HTERT RPE-1 (cell line): ENCODE measurements around the gene BCL7C.
"Not testable (repeated sequence)": the region's sequence is repeated elsewhere in the genome, so short reads cannot be mapped to it uniquely, and the experiment has no call there.

ENCODE experiments used
- in situ Hi-C: fragments of 300-500 bp; cut with MboI; formaldehyde crosslinking; loops from 4 replicates; pipeline ENCODE4 v1.14.3; 2020; ENCODE audit warnings: low sequenced_read_pairs

The BCL7C gene

DNA sequence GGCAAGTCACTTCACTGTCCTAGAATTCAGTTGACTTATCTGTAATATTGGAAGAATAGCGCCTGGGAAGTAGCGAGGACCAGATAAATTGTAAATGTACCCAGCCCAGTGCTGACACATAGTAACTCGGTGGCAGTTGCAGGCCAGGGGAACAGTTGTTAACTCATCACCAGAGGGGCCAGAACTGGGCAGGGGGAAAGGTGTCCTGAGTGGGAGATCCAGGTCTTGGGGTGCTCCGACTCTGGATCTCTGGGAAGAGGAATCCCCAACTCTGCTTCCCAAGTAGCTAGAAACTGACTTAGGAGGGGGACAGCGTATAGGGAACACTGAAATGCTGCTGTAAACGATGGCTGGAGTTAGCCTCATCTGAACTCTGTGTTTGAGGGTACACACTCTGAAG, 23.0 kb downstream of the BCL7C start:
- in situ Hi-C loops = no loop called here

DNA sequence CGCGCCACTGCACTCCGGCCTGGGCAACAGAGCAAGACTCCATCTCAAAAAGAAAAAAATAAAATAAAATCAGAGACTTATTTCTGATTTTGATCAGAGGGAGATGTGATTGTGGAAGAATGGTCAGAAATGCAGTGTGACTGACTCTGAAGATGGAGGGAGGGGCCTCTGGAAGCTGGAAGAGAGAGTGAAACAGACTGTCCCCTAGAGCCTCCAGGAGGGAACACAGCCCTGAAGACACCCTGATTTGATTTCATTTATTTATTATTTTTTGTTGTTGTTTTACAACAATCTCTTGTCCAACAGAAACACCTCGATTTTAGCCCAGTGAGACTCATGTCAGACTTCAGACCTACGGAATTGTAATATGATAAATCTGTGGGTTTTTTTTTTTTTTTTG, 26.1 kb downstream of the BCL7C start:
- in situ Hi-C loops = no loop called here

DNA sequence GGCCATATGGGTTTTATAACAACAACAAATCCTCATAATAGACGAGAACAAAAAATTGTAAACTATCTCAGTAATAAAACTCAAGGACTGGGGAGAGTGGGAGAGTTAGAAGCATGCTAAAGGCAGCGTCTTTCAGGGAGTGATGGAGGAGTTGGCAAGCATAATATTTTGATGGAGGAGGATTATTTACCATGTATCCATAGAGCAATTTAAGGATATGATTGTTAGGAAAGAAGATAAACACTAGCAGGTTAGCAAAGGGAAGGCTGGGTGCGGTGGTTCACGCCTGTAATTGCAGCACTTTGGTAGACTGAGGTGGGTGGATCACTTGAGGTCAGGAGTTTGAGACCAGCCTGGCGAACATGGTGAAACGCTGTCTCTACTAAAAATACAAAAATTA, 27.8 kb downstream of the BCL7C start:
- in situ Hi-C loops = no loop called here

DNA sequence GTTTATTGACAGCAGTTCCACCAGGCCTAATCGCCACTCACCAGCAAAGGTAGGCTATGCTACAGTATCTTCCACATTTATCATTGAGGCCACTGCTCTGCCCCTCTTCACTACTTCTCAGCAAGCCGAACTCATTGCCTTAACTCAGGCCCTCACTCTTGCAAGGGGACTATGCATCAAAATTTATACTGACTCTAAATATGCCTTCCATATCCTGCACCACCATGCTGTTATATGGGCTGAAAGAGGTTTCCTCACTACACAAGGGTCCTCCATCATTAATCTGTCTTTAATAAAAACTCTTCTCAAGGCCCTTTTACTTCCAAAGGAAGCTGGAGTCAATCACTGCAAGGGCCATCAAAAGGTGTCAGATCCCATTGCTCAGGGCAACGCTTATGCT, 30.7 kb downstream of the BCL7C start:
- in situ Hi-C loops = not testable (repeated sequence)

DNA sequence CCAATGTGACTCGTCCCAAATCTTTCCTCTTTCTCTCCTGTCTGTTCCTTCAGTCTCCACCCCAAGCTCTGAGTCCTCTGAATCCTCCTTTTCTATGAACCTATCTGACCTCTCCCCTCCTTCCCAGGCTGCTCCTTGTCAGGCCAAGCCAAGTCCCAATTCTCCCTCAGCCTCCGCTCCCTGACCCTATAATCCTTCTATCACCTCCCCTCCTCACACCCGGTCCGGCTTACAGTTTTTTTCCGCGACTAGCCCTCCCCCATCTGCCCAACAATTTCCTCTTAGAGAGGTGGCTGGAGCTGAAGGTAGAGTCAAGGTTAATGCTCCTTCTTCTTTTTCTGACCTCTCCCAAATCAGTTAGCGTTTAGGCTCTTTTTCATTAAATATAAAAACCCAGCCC, 33.1 kb downstream of the BCL7C start:
- in situ Hi-C loops = not testable (repeated sequence)

DNA sequence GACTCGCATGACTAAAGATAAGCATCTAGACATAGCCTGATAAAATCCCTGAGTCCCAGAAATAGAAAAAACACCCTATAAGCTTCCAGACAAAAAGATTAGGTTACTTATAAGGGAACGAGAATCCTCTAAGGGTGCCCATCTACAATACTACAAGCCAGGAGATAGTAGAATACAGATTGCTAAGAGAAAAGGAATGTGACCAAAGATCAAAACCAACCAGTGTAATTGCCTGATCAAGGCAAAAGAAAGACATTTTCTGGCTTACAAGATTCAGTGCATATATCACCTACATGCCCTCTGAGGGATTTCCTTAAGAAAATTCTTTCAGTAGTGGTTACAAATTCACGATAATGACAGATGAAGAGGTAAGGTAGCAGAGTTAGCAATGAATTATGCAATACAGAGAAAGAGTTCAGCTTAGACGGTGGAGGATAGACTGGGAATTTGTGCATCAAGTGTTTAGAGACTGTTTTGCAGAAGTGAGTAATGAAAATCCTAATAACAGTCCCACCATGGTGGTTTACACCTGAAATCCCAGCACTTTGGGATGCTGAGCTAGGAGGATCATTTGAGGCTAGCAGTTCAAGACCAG, 35.0 kb downstream of the BCL7C start:
- in situ Hi-C loops = no loop called here

DNA sequence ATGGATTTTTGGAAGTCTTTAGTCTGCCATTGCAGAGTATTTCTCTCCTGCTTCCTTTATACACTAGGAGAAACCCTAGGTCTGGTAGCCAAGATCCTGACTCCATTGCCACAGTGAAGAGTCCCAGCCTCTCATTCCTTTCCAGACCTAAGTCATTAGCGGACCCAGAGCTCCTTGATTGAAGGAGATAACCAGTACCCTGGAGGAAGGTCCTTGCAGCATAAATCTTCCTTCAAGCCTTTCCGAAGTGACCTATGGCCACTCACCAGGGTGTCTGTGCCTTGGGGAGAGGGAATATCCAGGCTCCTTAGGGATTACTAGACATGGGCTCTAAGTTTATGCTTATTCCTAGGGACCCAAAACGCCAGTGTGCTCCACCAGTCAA, 35.8 kb downstream of the BCL7C start:
- in situ Hi-C loops = no loop called here

DNA sequence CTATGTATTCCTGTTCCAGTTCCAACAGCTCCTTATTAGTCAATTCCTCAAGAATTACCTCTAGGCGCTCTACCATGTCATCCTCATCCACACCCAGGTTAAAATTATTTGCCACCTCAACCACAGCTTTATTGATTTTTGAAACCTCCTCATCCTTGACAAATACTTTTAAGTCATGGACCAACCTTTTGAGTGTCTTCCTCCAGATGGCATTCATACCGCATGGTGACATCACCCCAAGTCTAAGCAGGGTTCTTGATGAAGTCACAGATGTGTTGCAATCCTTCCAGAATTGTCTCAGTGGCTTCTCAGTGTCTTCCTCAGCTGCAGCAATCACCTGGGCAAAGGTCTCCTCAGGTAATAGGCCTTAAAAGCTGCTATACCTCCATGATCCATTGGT, 40.1 kb downstream of the BCL7C start:
- in situ Hi-C loops = no loop called here

DNA sequence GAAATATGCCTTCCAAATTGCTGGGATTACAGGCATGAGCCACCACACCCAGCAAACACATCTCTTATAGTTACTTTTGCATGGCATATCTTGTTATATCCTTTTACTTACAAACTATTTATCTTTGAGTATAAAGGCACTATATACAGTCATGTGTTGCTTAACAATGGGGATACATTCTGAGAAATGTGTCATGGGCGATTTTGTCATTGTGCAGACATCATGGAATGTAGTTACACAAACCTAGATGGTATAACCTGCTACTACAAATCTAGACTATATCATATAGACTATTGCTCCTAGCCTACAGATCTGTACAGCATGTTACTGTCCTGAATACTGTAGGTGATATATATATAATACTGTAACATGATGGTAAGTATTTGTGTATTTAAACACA, 43.6 kb downstream of the BCL7C start:
- in situ Hi-C loops = no loop called here

DNA sequence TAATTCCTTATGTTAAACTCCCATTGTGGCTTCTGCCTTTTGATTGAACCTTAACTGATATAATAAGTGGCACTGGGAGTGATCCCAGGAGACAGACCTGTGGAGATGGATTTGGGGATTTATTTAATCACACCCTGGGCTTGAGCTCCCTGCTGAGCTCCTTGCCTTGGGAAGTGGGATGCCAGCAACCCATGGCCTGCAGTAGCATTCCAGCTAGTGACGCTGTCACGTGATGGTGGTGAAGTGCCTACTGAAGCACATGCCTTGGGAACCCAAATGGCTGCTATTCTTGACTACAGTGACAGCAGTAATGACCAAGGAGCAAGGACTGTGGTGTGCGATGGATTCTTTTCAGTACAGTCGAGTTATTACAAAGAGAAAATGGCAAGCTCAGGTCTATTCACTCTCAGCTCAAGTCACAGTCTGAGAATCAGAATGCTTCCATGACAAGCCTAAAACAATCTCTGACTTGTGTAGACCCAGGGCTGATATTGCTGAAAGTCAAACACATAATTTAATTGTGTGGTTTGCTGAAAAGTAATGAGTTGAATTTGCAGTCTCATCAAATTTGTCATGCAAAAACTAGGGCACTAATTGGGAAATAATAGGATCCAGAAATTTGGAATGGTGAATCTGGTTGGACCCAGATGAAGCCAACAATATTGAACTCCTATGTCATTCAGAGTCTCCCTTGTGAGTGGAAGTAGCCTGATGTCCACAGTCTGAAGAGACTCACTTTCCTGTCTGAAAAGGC, 47.1 kb downstream of the BCL7C start:
- in situ Hi-C loops = no loop called here

DNA sequence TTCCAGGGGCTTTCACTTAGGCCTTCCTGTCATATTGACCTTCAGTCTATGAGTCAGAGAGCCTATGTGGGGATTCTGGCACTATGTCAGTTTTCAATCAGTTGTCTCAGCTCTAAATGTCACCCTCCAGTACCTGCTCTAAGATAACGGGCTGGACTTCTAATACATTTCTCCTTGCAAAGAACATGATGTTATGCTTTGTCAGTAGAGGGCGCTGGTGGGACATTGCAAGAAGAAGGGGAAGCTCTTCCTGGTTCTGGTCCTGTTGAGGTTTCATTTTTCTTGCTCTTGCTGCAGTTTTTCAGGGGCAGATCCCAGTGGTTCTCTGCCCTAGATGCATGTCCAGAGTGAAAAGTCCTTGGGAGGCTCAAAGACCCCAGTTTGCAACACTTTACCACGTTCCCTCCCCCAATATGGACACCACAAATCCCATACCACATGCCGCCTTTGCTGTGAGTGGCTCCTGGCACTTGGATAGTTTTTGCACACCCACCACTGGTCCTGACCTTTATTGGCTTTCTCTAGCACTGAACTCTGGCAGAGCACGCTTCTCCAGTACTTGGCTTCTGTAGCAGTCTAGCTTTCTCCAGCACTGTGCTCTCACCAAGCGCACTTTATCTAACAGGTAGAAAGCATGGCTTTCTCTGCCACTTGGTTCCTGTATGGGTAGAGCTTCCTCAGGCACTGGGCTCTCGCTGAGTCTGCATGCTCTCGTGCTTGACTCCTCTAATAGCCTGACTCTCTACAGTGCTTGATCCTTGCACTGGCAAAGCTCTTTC, 49.0 kb downstream of the BCL7C start:
- in situ Hi-C loops = no loop called here

DNA sequence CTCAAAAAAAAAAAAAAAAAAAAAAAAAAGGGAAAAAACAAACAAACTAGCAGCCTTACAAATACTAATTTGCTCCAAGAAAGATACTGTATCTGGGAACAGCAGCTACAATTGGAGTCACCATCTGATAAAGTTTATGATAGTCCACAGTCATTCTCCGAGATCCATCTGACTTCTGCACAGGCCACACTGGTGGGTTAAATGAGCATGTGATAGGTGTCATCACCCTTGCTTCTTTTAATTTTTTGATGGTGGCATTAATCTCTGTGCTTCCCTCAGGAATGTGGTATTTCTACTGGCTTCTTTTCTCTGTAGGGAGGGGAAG, 49.6 kb downstream of the BCL7C start:
- in situ Hi-C loops = no loop called here

DNA sequence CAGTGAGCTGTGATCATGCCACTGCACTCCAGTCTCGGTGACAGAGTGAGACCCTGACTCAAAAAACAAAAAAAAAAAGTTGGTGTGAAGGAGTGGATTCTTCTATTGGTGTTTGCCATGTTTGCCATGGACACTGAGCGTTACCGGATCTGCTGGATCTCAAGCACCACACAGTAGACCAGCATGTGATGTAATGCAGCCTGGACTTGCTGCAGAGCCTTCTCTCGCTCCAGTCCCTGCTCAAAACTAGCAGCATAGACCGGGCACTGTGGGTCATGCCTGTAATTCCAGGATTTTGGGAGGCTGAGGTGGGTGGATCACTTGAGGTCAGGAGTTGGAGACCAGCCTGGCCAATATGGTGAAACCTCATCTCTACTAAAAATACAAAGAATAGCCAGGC, 50.4 kb downstream of the BCL7C start:
- in situ Hi-C loops = no loop called here

DNA sequence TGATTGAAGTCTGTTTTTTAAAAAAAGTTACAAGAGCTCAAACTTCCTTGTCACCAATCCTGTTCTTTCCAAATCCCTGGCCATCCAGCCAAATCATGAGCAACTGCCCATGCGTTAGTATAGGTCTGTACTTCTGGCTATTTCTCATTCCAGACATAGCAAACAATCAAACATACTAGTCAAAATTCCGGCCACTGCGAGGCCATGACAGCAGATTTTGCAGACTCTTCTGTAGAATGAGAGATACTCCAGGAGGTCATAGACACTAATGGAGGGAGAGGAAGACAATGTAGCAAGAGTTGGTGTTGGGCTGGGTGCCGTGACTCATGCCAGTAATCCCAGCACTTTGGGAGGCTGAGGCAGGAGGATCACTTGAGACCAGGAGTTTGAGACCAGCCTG, 50.9 kb downstream of the BCL7C start:
- in situ Hi-C loops = no loop called here

DNA sequence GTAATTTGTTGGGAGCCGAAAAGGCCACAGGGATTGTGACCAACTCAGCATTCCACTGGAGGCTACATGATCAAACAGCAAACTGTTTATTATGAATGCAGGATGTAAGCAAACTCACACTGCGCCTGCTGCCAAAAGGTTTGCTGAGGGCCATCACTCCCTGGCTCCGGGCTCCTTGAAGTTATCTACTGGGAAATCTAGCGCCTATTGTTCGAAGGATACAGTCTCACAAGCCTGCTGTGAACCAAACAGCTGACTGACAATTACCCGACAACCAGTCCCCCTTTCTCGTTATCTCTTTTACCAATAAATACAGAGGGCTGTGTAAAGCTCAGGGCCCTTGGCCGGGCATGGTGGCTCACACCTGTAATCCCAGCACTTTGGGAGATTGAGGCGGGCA, 52.5 kb downstream of the BCL7C start:
- in situ Hi-C loops = no loop called here

DNA sequence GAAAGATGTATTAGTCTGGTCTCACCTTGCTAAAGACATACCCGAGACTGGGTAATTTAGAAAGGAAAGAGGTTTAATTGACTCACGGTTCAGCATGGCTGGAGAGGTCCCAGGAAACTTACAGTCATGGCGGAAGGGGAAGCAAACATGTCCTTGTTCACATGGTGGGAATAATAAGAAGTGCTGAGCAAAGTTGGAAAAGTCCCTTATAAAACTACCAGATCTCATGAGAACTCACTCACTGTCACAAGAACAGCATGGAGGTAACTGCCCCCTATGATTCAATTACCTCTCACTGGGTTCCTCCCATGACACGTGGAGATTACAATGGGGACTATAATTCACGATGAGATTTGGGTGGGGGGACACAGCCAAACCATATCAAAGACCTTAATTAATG, 53.3 kb downstream of the BCL7C start:
- in situ Hi-C loops = no loop called here

DNA sequence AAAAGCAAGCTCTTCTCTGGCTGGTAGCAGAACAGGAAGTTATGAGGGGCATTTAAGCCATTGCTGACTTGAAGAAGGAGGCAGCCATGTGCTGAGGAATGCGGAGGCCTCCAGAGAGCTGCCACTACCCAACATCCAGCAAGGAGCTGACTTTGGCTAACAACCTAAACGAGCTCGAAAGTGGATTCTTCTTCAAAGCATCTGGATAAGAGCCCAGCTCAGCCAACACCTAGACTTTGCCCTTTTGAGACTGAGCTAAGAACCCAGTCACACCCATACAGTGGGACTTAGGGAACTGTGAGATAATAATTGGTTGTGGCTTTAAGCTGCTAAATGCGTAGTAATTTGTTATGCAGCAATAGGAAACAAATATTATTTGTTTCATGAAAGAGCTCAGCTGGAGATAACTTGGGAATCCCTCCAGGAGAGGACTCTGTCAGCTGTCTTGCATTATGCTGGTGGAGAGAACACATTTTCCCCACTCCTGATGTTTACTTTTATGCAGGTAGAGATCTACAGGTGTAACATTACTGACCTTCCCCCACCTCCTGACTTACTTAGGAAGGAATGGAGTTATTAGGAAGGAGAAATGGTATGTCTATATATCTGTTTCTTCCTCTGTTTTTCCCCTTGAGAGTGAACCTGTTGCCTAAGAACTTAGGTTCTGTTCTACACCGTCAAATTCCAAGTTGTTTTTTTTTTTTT, 54.2 kb downstream of the BCL7C start:
- in situ Hi-C loops = no loop called here

DNA sequence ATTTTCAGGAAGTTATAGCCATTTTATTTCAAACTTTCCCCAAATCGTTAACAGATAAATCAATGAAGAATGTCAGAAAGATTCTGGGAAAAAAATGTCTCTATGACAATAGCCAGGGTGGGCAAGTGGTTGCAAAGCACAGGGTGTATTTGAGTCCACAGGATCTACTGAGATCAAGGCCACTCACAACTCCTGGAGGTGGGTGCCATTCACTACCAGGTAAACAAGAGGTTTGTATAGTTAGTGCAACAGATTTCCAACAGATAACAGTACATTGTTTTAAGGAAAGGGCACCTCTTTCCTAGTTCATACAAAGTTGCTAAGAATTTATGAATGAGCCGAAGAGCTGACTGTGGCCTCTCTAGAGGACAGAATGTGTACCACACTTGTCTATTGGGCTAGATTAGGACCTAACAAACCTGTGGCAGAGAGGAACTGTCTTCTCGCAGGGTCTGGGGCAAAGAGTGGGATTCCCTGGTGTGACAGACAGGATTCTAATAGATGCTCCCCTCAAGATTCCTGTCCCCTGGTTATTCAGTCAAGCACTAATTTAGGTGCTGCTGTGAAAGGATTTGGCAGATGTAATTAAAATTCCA, 54.9 kb downstream of the BCL7C start:
- in situ Hi-C loops = no loop called here

DNA sequence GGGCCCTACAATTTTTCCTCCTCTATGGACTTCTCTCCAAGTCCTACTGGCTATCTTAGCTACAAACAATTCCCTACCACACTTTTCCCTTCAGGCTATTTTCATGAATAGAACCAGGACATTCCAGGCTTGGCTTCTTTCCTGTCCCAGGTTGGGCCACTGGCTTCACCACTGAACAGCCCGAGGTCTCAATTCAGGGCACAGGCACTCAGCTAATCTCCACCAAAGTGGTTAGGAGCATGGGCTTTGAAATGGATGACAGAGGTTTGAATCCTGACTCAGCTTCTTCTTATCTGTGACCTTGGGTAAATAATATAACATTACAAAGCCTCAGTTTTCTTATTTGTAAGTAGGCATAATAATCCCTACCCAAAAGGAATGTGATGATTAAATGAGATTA, 56.0 kb downstream of the BCL7C start:
- in situ Hi-C loops = no loop called here
